H1 (cell line): Measurements from ENCODE around the gene WDR81. TPM values are rescaled to one million over a fixed set of nuclear protein-coding genes. Genes with fewer than 3 reads are reported as not detected.

ENCODE experiments used
- USF2 ChIP-seq: IDR thresholded peaks from 2 replicates; pipeline ENCODE4 v1.6.1; 2011; ENCODE audit warnings: low read length, improper control_type of control experiment
- polyA plus RNA-seq, 7 experiments: library from polyadenylated mRNA; depleted of rRNA in 3 of 7; stranded (reverse) in 5 of 7; unstranded in 2 of 7; fragments of >200 nt in 5 of 7; fragments of 200-250 nt in 2 of 7; gene quantifications; 1 replicate in 5 of 7; 2 replicates in 1 of 7; 4 replicates in 1 of 7; pipeline versions ENCODE4 v1.2.1 to v1.2.3, GENCODE V29; 2011 to 2013; ENCODE audit warnings: missing spikeins in 2 of 7, mixed read lengths in 2 of 7
- total RNA-seq: library from RNA; stranded (reverse); fragmentation: NEBNext Ultra II Directional; extraction: Animal tissue kit (Norgen Biotek cat#: 25700); gene quantifications from 2 replicates; pipeline ENCODE4 v1.2.1, GENCODE V29; 2021

WDR81 gene
- total and polyA plus RNA-seq, 2 of the 8 experiments (the other 6 are each of a cell fraction or from before 2014, with no cell fraction given) = 9.1 to 12.3 TPM

- no peak for TF ChIP-seq USF2
Measured at GRCh38 chr17:1736348-1737281, 12.1 kb downstream of the WDR81 start (continued).
